A549 (cell line): ENCODE data around the gene STXBP6. TPM values are rescaled to one million over a fixed set of nuclear protein-coding genes. Genes with fewer than 3 reads are reported as not detected.

Experiments
- ATAC-seq, 2 experiments: fragments of 200-7000 bp in 1 of 2; fragments of >200 bp in 1 of 2; cut with Nextera tagmentation in 1 of 2; cut with Tn5 transposase in 1 of 2; 3 replicates each; pipeline versions ENCODE4 v1.8.0 to v1.9.1; 2018 to 2020; ENCODE audit warnings: mild to moderate bottlenecking in 1 of 2, moderate library complexity in 1 of 2
- CTCF ChIA-PET: fragments of 300-600 bp; sonication (Branson Sonifier 250); formaldehyde crosslinking; extraction: SDS; loops from one replicate; lab custom pipeline; 2021; ENCODE audit warnings: antibody characterized with exemption, inconsistent platforms; lab: Yijun Ruan, JAX
- POLR2A ChIA-PET: fragments of 350-600 bp; formaldehyde crosslinking; extraction: SDS; loops from one replicate; lab custom pipeline; 2021; ENCODE audit warnings: antibody characterized with exemption, inconsistent platforms; lab: Yijun Ruan, JAX
- DNase-seq, 2 experiments: peaks; one replicate each; pipeline versions ENCODE4 v3.0.0 to v3.0.0-alpha.2; 2011 to 2016; ENCODE audit warnings: low read depth in 1 of 2, low spot score in 1 of 2
- FAIRE-seq: peaks from 2 replicates; lab custom pipeline; 2011; peaks lifted over from hg19 to GRCh38; lab: Jason Lieb, UNC
- H3K27ac ChIP-seq, 2 experiments: fragments of >200 bp; sonication (Bioruptor Twin); formaldehyde crosslinking; 3 replicates each; pipeline ENCODE4 v1.5.1; 2016 to 2017
- H3K4me1 ChIP-seq: fragments of >200 bp; sonication (Bioruptor Twin); formaldehyde crosslinking; 3 replicates; pipeline ENCODE4 v1.6.1; 2016
- H3K4me2 ChIP-seq: fragments of >200 bp; sonication (Bioruptor Twin); formaldehyde crosslinking; 3 replicates; pipeline ENCODE4 v1.6.1; 2016
- H3K4me3 ChIP-seq: fragments of >200 bp; sonication (Bioruptor Twin); formaldehyde crosslinking; 3 replicates; pipeline ENCODE4 v1.5.1; 2016
- H3K9me3 ChIP-seq: fragments of >200 bp; sonication (Bioruptor Twin); formaldehyde crosslinking; 3 replicates; pipeline ENCODE4 v1.6.1; 2016
- BHLHE40 ChIP-seq: IDR thresholded peaks from 2 replicates; pipeline ENCODE4 v1.6.1; 2012; ENCODE audit warnings: low read depth, low read length, inconsistent platforms
- EHF ChIP-seq: fragments of 250-450 bp; sonication (Bioruptor Pico); IDR thresholded peaks from 2 replicates; pipeline ENCODE4 v1.5.0; 2020; ENCODE audit warnings: mild to moderate bottlenecking
- FOXS1 ChIP-seq: fragments of 250-450 bp; sonication (Bioruptor Pico); IDR thresholded peaks from 2 replicates; pipeline ENCODE4 v1.5.0; 2020; ENCODE audit warnings: mild to moderate bottlenecking, moderate library complexity
- GATA3 ChIP-seq: IDR thresholded peaks from 2 replicates; pipeline ENCODE4 v1.6.1; 2012; ENCODE audit warnings: borderline replicate concordance
- HEYL ChIP-seq: fragments of 250-450 bp; sonication (Bioruptor Pico); IDR thresholded peaks from 2 replicates; pipeline ENCODE4 v1.8.0; 2021; ENCODE audit warnings: mild to moderate bottlenecking, moderate library complexity
- HOXA7 ChIP-seq: fragments of 250-450 bp; sonication (Bioruptor Pico); IDR thresholded peaks from 2 replicates; pipeline ENCODE4 v1.5.0; 2020; ENCODE audit warnings: mild to moderate bottlenecking, moderate library complexity
- HOXB13 ChIP-seq: fragments of 250-450 bp; sonication (Bioruptor Pico); IDR thresholded peaks from 2 replicates; pipeline ENCODE4 v1.5.0; 2020; ENCODE audit warnings: low read depth, mild to moderate bottlenecking, moderate library complexity
- HOXB5 ChIP-seq: fragments of 250-450 bp; sonication (Bioruptor Pico); IDR thresholded peaks from 2 replicates; pipeline ENCODE4 v1.5.0; 2020; ENCODE audit warnings: mild to moderate bottlenecking, moderate library complexity
- JUNB ChIP-seq: fragments of >200 bp; sonication (Bioruptor Twin); formaldehyde crosslinking; IDR thresholded peaks from 2 replicates; pipeline ENCODE4 v1.6.1; 2016
- MAX ChIP-seq: IDR thresholded peaks from 2 replicates; pipeline ENCODE4 v1.6.1; 2012
- MAZ ChIP-seq: fragments of 150-350 bp; IDR thresholded peaks from 2 replicates; pipeline ENCODE4 v1.6.1; 2014; ENCODE audit warnings: antibody characterized with exemption, low read depth, low read length, borderline replicate concordance
- NPAS2 ChIP-seq: fragments of 250-450 bp; sonication (Bioruptor Pico); IDR thresholded peaks from 2 replicates; pipeline ENCODE4 v1.8.0; 2022; ENCODE audit warnings: mild to moderate bottlenecking, moderate library complexity, borderline replicate concordance
- NR3C1 ChIP-seq: fragments of >200 bp; sonication (Bioruptor Twin); formaldehyde crosslinking; IDR thresholded peaks from 3 replicates; pipeline ENCODE4 v1.6.1; 2017
- PHF8 ChIP-seq: fragments of 200-600 bp; sonication (generic); IDR thresholded peaks from 2 replicates; pipeline ENCODE4 v1.6.1; 2016; ENCODE audit warnings: low read depth, mild to moderate bottlenecking, antibody characterized with exemption, moderate library complexity, borderline replicate concordance
- POLR2A ChIP-seq: IDR thresholded peaks from 2 replicates; pipeline ENCODE4 v1.6.1; 2012; ENCODE audit warnings: mild to moderate bottlenecking, low read length
- RFX5 ChIP-seq: fragments of 450-650 bp; IDR thresholded peaks from 2 replicates; pipeline ENCODE4 v1.7.1; 2014; ENCODE audit warnings: antibody characterized with exemption, mild to moderate bottlenecking, moderate library complexity
- RNF2 ChIP-seq: fragments of 200-600 bp; sonication (generic); IDR thresholded peaks from 2 replicates; pipeline ENCODE4 v1.6.1; 2016; ENCODE audit warnings: low read depth, mild to moderate bottlenecking, antibody characterized with exemption, moderate library complexity, borderline replicate concordance
- SMC3 ChIP-seq: fragments of >200 bp; sonication (Bioruptor Twin); formaldehyde crosslinking; IDR thresholded peaks from 3 replicates; pipeline ENCODE4 v1.6.1; 2018; ENCODE audit warnings: inconsistent platforms
- TFCP2L1 ChIP-seq: fragments of 250-450 bp; sonication (Bioruptor Pico); IDR thresholded peaks from 2 replicates; pipeline ENCODE4 v1.5.0; 2021; ENCODE audit warnings: mild to moderate bottlenecking
- ZC3H11A ChIP-seq: fragments of 450-650 bp; IDR thresholded peaks from 2 replicates; pipeline ENCODE4 v1.6.1; 2014; ENCODE audit warnings: antibody characterized with exemption, mild to moderate bottlenecking
- ZFP36 ChIP-seq: fragments of 450-650 bp; IDR thresholded peaks from 2 replicates; pipeline ENCODE4 v1.6.1; 2014; ENCODE audit warnings: borderline replicate concordance; ENCODE audit not compliant: partially characterized antibody
- WGBS: methylation state at CpG from one replicate; pipeline ENCODE4 v1.1.6; 2017; ENCODE audit errors: missing lambda C conversion rate; 5-methylcytosine and 5-hydroxymethylcytosine counted together
- polyA plus RNA-seq, 4 experiments: library from polyadenylated mRNA; depleted of rRNA in 3 of 4; stranded (reverse); fragments of >200 nt; fragmentation: RNase III in 1 of 4; extraction: RNeasy Plus Mini Kit Qiagen cat#74134 plus additional on column Dnase treatment in 1 of 4; gene quantifications; 2 replicates in 3 of 4; 3 replicates in 1 of 4; pipeline ENCODE4 v1.2.3, GENCODE V29; 2011 to 2017
- TF ChIP-seq, protein P1 (sequence below): fragments of 450-650 bp; IDR thresholded peaks from 2 replicates; pipeline ENCODE4 v1.6.1; 2014; ENCODE audit warnings: antibody characterized with exemption
- TF ChIP-seq, protein P2 (sequence below): fragments of 250-450 bp; sonication (Bioruptor Pico); IDR thresholded peaks from 2 replicates; pipeline ENCODE4 v1.5.0; 2021; ENCODE audit warnings: mild to moderate bottlenecking, moderate library complexity, borderline replicate concordance

STXBP6 gene
- polyA plus RNA-seq, 2 of the 4 experiments (the other 2 are of a cell fraction), result 1.7 to 6.3 TPM

- H3K4me2 ChIP-seq, result no peak overlapping the region
- ATAC-seq (no peak), DNase-seq (no peak), FAIRE-seq (no peak)
- H3K9me3 ChIP-seq, result no peaks in the 10 kb centered on the region
- POLR2A ChIA-PET, result no interaction called here
- H3K27ac ChIP-seq, result no peak overlapping the region
- TF ChIP-seq MAZ (no peak), EHF (CRISPR knock-in tag) (no peak), JUNB (no peak), HOXB13 (CRISPR knock-in tag) (no peak), HOXA7 (no peak), ZFP36 (no peak), MAX (no peak), NR3C1 (no peak), SMC3 (no peak), NPAS2 (CRISPR knock-in tag) (no peak), RNF2 (no peak), HEYL (no peak), FOXS1 (CRISPR knock-in tag) (no peak), POLR2A (no peak), PHF8 (no peak), ZC3H11A (no peak), HOXB5 (no peak)
- TF ChIP-seq, protein P1, sequence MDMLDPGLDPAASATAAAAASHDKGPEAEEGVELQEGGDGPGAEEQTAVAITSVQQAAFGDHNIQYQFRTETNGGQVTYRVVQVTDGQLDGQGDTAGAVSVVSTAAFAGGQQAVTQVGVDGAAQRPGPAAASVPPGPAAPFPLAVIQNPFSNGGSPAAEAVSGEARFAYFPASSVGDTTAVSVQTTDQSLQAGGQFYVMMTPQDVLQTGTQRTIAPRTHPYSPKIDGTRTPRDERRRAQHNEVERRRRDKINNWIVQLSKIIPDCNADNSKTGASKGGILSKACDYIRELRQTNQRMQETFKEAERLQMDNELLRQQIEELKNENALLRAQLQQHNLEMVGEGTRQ, result no peak
- TF ChIP-seq, protein P2, sequence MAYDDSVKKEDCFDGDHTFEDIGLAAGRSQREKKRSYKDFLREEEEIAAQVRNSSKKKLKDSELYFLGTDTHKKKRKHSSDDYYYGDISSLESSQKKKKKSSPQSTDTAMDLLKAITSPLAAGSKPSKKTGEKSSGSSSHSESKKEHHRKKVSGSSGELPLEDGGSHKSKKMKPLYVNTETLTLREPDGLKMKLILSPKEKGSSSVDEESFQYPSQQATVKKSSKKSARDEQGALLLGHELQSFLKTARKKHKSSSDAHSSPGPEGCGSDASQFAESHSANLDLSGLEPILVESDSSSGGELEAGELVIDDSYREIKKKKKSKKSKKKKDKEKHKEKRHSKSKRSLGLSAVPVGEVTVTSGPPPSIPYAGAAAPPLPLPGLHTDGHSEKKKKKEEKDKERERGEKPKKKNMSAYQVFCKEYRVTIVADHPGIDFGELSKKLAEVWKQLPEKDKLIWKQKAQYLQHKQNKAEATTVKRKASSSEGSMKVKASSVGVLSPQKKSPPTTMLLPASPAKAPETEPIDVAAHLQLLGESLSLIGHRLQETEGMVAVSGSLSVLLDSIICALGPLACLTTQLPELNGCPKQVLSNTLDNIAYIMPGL, result no peak
- no peak overlapping the region for H3K4me3 ChIP-seq
- WGBS, result 57% methylated on average over 5 of the region's 5 CpGs
- no peaks in the 10 kb centered on the region for H3K4me1 ChIP-seq
- CTCF ChIA-PET, result no interaction called here
These were observed 124.1 kb downstream of the STXBP6 start for GRCh38 chr14:24925771-24926374.

- FAIRE-seq, result no peak
- TF ChIP-seq HOXB5 (no peak), SMC3 (no peak), BHLHE40 (no peak), HOXB13 (CRISPR knock-in tag) (no peak), GATA3 (no peak), TFCP2L1 (CRISPR knock-in tag) (no peak), RFX5 (no peak)
- TF ChIP-seq, protein P2, result no peak
- TF ChIP-seq, all 56 proteins: peak for 0
- Histone ChIP-seq H3K4me3 (no peak overlapping the region), H3K9me3 (no peaks in the 10 kb centered on the region), H3K4me2 (no peak overlapping the region), H3K4me1 (no peaks in the 10 kb centered on the region), H3K27ac (no peak overlapping the region)
- POLR2A ChIA-PET, result no interaction called here
- 39% methylated on average over 3 of the region's 3 CpGs for WGBS
- CTCF ChIA-PET, result interaction anchor here (0.6 kb wide), 1 partner anchor 14 kb away, joined by 4 read pairs; no protein-coding TSS in a partner anchor
- ATAC-seq (no peak), DNase-seq (no peak)
These were observed 125.4 kb downstream of the STXBP6 start for GRCh38 chr14:24924544-24924943.
